HepG2 (cell line): Measurements from ENCODE around the gene EIF1.

Source experiments
- ATF2 ChIP-seq: sonication (generic); formaldehyde crosslinking; IDR thresholded peaks from 2 replicates; pipeline ENCODE4 v1.4.0; 2020; ENCODE audit warnings: missing genetic modification reagents
- FLYWCH1 ChIP-seq: sonication (generic); formaldehyde crosslinking; IDR thresholded peaks from 2 replicates; pipeline ENCODE4 v1.8.1; 2023; ENCODE audit warnings: mild to moderate bottlenecking, missing genetic modification reagents
- IRF9 ChIP-seq: sonication (generic); formaldehyde crosslinking; IDR thresholded peaks from 2 replicates; pipeline ENCODE4 v1.8.0; 2022; ENCODE audit warnings: missing genetic modification reagents, mild to moderate bottlenecking, borderline replicate concordance
- PHF8 ChIP-seq: sonication (generic); formaldehyde crosslinking; IDR thresholded peaks from 2 replicates; pipeline ENCODE4 v1.5.0; 2020; ENCODE audit warnings: missing genetic modification reagents
- RARG ChIP-seq: sonication (generic); formaldehyde crosslinking; IDR thresholded peaks from 2 replicates; pipeline ENCODE4 v1.4.0; 2020; ENCODE audit warnings: low read depth, mild to moderate bottlenecking, missing genetic modification reagents
- ZNF274 ChIP-seq: sonication (generic); formaldehyde crosslinking; IDR thresholded peaks from 2 replicates; pipeline ENCODE4 v1.5.1; 2020; ENCODE audit warnings: mild to moderate bottlenecking, missing genetic modification reagents
- ZNF784 ChIP-seq: sonication (generic); formaldehyde crosslinking; IDR thresholded peaks from 2 replicates; pipeline ENCODE4 v1.5.1; 2020; ENCODE audit warnings: missing genetic modification reagents, mild to moderate bottlenecking, borderline replicate concordance

- TF ChIP-seq IRF9 (CRISPR knock-in tag) (no peak), ATF2 (CRISPR knock-in tag) (no peak), RARG (CRISPR knock-in tag) (no peak), ZNF784 (no peak), PHF8 (CRISPR knock-in tag) (no peak), ZNF274 (CRISPR knock-in tag) (no peak), FLYWCH1 (CRISPR knock-in tag) (no peak)
These were observed 41.8 kb downstream of the EIF1 start for GRCh38 chr17:41730479-41730878.
